ENCODE results near the gene CBL.
A peak's percentile ranks its signal among the peaks of the same experiment; 100 is the strongest.

The CBL gene

DNA sequence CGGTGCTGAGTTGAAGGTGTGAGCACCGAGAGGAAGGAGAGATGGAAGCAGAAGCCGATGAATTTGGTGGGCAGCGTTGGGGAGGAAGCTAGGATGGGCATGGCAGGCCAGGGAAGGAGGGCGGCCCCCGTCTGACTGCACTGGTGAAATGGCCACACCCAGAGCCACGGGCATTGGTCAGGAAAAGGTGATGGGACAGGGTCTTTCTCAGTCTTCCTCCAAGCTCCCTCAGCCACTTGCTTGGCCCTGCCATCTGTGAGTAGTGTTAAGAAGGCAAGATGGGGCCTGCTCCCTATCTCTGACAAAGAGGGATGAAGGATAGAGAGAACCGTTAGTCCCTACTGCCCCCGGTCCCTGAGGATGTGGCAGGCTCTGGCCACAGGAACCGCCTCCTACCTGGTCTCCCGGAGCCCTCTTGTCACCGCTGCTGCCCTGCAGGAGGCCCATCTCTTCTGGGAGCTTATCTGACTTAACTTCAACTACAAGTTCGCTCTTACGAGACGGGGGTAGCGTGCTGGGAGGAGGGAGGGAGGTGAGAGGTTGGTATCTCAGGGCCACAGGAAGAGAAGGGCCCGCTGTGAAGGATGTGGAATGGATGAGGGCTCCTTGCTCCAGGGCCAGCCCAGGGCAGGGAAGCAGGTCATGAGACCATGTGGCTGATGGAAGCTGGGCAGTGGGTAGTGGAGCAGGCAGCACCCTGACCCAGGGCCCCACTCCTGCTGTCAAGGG is 104.0 kb downstream of the CBL start:
- DNase-seq (ENCODE audit: low read depth in 2 of 2) = no peak

DNA sequence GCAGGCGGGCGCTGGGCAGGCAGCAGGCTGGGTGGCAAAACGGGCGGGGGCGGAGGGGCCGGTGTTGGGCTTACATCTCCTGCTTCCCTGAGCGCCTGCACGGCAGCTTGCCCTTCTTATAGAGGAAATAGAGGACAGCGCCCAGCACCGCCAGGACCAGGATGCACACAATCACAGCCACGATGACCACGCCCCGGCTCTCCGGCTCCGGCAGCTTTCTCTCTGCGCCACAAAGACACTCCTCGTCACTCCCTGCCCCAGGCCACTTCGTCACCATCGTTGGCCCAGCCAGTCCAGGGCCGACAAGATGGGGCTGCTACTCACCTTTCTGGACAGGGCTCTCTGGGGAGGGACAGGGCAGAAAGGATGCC is 104.5 kb downstream of the CBL start:
- DNase-seq (ENCODE audit: low read depth in 2 of 2) = no peak

DNA sequence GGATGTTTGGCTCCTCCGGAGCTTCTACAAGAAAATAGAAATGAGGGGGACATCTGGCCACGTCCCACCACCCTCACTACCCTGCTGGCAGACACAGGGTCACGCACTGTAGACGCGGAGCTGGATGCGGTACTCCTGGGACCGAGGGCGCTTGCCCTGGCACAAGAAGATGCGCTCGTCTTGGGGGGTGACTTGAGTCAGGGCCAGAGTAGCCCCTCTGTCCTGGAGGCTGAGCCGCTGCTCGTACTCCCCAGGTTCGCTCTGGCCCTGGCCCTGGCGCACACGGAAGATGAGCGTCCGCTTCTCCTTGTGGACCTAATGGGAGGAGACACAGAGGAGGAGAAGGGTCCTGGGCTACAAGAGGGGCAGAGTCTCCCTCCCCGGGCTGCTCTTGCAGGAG is 108.6 kb downstream of the CBL start:
- no peak for DNase-seq (ENCODE audit: low read depth in 2 of 2)

- no peak for DNase-seq (ENCODE audit: low read depth in 2 of 2)
These were observed 109.2 kb downstream of the CBL start for GRCh38 chr11:119315131-119316015.

GRCh38 chr11:119316016-119316728 is 110.0 kb downstream of the CBL start:
- DNase-seq (ENCODE audit: low read depth in 2 of 2) = no peak

DNA sequence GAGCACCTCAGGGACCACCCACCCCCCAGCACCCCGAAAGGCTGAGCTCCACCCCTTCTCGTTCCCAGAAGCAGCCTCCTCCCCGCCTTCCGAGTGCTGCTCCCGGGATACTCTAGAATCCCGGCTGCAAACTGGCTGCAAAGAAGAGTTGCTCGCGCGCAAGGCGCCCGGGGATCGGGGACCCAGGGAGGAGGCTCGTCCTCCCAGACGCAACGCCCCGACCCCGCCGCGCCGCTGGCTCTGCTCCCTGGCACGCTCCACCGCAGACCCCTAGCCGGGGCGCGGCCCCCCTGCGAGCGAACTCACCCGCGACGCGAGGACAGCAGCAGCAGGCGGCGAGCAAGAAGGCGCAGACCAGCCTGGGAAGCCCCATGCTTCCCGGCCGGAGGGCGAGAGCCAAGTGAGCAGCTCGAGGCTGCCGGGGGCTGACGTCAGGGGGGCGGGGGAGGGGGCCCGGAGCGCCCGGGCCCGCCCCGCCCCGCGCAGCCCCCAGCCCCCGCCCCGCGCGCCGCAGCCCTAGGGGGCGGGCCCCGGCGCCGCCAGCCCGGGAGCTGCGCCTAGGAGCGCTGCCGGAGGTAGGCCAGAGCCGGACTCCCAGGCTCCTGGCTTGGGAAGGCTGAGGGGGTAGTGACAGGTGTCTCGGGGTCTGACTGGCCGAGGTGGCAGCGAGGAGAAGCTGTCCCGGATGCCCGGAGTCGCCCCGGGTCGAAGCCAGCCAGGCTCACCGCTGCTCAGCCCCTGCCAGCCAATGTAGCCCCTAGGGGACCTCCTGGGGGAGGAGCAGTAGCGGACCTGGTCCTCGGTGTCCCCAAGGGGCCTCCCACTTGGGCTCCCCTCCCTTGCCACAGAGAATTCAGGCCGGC is 110.8 kb downstream of the CBL start, which contains the start of gene MCAM:
Gene MCAM (minus strand): TSS at position 402 of the 863 bp plus-strand sequence. CDS start 29 bp downstream, at position 373.
- no peak for DNase-seq (ENCODE audit: low read depth in 2 of 2)

- DNase-seq (ENCODE audit: low read depth in 2 of 2) = no peak
These were observed 111.6 kb downstream of the CBL start for GRCh38 chr11:119317592-119318239.

DNA sequence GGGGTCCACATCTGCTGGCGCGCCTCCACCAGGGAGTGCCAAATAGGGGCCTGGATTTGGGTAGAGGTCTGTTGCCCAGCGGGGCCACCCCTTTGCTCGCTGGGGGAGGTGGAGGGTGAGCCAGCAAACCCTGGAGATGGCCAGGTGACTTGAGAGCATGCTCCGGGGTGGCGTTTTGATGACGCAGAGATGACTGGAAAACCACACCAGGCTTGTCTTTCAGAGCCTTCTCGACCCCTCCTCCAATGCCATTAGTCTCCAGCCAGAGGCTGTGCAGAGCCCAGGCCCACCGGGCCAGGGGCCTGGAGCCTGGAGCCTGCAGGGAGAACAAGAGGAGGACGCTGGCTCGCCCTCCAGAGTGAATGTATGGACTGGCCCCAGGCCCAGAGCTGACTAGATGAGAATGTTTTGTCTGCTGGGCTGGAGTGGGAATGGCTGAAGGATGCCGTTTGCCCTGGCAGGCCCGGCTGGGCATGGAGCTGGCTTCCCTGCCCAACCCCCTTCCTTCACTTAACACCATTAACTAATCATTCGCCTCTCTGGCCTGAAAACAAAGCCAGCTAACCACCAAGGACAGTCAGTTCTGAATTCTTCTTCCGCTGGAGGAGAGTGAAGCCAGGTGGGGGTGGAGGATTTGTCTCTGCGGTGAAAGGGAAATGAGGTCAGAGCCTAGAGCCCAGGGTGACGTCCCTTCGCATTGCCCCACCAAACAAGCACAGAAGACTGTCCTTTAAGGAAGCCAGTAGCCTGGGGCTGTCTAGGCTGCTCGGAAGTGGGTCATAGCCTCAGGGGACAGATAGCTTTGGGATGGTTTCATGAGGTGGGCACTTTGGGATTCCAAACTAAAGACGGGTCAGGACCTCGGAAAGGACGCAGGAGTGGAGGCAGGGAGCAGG is 112.3 kb downstream of the CBL start:
- DNase-seq (ENCODE audit: low read depth in 2 of 2) = no peak

DNA sequence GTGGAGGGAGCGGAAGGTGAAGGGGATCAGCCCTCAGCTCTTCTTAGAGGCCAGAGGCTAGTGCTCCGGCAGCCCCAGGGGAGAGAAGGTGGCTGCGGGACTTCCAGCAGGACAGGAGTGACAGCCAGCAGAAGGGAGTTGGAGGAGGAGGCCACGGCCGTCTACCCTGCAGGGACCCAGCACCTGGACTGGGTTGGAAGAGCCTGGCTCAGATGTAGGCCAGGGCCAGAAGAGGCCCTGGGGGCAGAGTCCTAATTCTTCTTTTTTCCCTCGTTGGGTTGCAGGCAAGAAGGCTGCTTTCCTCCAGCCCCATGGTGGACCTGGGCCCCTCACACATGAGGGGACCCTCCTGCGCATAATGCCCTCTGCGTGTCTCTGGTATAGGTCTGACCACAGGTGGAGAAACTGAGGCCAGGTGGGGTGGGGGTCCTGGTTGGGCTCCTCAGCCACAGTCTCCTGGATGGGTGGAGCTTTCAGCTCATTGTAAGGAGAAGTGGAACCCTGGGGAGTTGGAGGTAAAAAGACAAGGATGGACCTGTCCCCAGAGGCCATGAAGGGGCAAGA is 113.1 kb downstream of the CBL start:
- DNase-seq (ENCODE audit: low read depth in 2 of 2) = no peak

- DNase-seq (ENCODE audit: low read depth in 2 of 2) = no peak
These were observed 113.6 kb downstream of the CBL start for GRCh38 chr11:119319700-119320239.

DNA sequence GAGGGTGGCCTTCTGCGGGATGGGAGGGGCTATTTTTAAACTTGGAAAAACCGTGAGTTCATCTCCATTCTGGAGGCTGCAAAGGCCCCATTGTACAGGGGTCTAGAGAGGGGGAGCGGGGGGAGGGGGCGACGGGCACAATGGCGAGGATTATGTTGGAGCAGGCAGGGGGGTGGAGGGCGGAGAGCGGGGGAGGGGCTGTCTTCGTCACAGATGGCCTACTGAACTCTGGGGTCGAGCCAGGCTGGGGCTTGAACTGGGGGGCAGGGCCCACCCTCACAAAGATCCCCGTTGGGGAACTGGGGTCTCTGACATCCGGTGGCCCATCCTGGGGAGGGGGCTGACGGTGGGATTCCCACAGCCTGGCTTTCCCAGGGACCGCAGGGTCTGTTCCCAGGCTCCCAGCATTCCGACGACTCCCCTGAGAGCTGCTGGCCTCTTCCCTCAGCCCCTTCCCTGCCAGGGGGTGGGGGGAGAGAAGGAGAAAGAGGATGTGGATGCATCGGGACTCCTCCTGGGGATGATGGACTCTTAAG is 114.2 kb downstream of the CBL start:
- no peak for DNase-seq (ENCODE audit: low read depth in 2 of 2)

DNA sequence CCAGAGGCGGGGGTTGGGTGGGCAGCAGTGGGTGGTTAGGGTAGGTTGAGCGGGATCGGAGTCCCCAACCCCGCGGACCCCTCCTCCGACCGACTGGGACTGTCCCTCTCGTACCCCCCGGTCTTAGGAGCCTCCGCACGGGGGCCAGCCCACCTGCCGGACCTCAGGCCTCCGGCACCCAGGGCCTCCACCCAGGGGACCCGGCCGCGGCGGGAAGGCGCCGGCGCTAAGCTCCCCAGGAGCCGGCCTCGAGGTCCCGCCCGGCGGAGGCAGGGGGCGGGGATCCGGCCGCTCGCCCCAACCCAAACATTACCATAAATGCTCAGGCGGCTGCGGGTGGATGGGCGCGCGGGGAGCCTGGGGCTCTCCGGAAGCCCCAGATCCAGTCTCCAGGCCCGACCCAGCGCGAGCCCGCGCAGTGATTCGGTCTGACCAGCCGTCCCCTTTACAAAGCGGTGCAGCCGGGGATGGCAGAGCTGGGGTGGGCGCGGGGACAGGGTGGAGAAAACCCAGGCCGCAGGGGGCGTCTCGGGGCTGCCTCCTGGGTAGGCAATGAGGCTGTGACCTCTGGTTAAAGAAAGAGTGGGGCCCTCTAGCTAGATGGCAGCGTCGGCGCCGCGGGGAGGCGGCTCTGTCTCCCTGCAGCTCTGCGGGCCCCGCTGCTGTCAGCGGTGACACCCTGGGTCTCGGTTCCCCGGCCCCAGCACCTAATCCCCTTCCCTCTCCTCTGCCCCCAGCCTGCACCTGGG is 114.8 kb downstream of the CBL start:
- DNase-seq (ENCODE audit: low read depth in 2 of 2) = peak; percentile 42 to 54

DNA sequence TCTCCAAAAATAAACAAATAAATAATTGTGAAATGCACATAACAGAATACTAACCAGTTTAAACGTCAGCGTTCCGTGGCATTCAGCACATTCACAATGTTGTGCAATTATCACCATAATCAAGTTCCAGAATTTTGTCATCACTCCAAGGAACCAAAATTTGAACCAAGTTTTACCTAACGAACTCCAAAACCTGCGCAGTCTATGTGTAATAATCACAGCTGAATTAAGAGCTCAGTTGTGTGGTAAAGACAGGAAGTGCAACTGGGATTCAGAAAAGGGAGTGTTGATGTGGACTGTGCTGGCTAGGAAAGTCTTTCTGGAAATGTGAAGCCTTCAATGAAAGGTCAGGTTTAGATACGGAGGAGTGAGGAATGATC is 116.2 kb downstream of the CBL start:
- no peak for DNase-seq (ENCODE audit: low read depth in 2 of 2)

DNA sequence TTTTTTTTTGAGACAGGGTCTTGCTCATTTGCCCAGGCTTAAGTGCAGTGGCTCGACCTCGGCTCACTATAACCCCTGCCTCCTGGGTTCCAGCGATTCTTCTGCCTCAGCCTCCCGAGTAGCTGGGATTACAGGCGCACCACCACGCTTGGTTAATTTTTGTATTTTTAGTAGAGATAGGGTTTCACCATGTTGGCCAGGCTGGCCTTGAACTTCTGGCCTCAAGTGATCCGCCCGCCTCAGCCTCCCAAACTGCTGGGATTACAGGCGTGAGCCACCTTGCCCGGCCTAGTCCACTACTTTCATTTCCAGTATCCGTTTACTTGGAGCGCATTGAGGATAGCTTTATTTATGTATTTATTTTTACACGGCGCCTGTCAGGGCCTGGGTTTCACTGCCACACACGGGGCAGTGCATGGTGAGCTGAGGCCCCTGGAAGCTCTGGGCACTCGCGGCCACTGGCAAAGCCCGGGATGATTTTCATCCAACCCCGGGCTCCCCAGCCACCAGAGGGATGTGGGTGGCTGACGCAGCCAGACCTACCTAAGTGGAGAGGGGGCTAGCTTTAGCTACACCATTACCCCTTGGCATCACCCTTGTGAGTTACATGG is 116.9 kb downstream of the CBL start:
- no peak for DNase-seq (ENCODE audit: low read depth in 2 of 2)

DNA sequence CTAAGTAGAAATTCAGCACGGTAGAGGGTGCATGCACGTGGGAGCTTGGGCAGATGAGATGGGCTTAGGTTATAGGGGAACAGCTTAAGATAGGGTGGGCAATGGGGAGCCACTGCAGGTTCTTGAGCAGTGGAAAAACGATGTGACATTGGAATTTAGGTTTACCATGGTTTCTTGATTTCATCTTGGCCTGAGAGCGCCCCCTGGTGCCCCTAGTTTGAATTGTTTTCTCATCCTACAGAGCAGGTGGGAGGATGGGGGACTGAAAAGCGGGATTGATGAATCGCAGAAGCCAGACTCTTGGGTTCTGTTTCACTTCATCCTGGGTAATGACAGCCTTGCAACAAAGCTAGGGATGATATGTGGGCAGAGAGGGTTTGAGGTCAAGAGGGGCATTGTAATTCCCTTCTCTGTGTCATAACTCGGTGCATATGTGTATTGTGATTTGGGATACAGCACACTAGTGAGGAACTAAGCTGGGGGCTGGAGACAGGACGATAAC is 117.4 kb downstream of the CBL start:
- peak; percentile 78 to 89 for DNase-seq (ENCODE audit: low read depth in 2 of 2)

- DNase-seq (ENCODE audit: low read depth in 2 of 2) = no peak
These were observed 118.0 kb downstream of the CBL start for GRCh38 chr11:119324189-119324588.

GRCh38 chr11:119329320-119329719 is 123.2 kb downstream of the CBL start:
- no peak for DNase-seq (ENCODE audit: low read depth in 2 of 2)

- DNase-seq (ENCODE audit: low read depth in 2 of 2) = no peak
These were observed 124.1 kb downstream of the CBL start for GRCh38 chr11:119330237-119330636.
